Common myeloid progenitor, CD34-positive (primary cell): ENCODE data around the gene DYDC1.

Experiments
- CTCF ChIA-PET: fragments of 350-600 bp; sonication (Branson Sonifier 250); formaldehyde crosslinking; loops from one replicate; lab custom pipeline; 2021; ENCODE audit warnings: antibody characterized with exemption; lab: Charles Lee
- POLR2A ChIA-PET: fragments of 350-600 bp; sonication (Branson Sonifier 250); formaldehyde crosslinking; loops from one replicate; lab custom pipeline; 2021; ENCODE audit warnings: antibody characterized with exemption; lab: Charles Lee
- DNase-seq, 3 donors: peaks; one replicate each; pipeline versions ENCODE4 v3.0.0 to v3.0.0-alpha.2; 2013
- H3K27ac ChIP-seq, 2 experiments: 1 replicate in 1 of 2; 2 replicates in 1 of 2; pipeline ENCODE4 v1.7.0; 2013; ENCODE audit warnings: inconsistent platforms in 2 of 2, low read length in 2 of 2, mild to moderate bottlenecking in 2 of 2, low read depth in 1 of 2, moderate library complexity in 1 of 2; ENCODE audit not compliant: severe bottlenecking in 2 of 2, insufficient read depth in 1 of 2, poor library complexity in 1 of 2
- H3K27me3 ChIP-seq, 5 experiments: replicated peaks in 2 of 5; 1 replicate in 3 of 5; 2 replicates in 2 of 5; pipeline versions ENCODE4 v1.6.1 to v1.7.0; 2013; ENCODE audit warnings: low read length in 4 of 5, mild to moderate bottlenecking in 2 of 5, moderate library complexity in 2 of 5, inconsistent platforms in 1 of 5; ENCODE audit not compliant: insufficient read depth in 5 of 5, control insufficient read depth in 4 of 5
- H3K36me3 ChIP-seq, 4 experiments: 1 replicate in 2 of 4; 2 replicates in 2 of 4; pipeline versions ENCODE4 v1.6.1 to v1.7.0; 2013; ENCODE audit warnings: low read length in 3 of 4, control low read depth in 1 of 4, mild to moderate bottlenecking in 1 of 4; ENCODE audit not compliant: control insufficient read depth in 4 of 4, insufficient read depth in 4 of 4
- H3K4me1 ChIP-seq, 4 experiments: 1 replicate in 3 of 4; 2 replicates in 1 of 4; pipeline versions ENCODE4 v1.6.1 to v1.7.1; 2013; ENCODE audit warnings: low read length in 3 of 4, mild to moderate bottlenecking in 3 of 4, control low read depth in 1 of 4, inconsistent platforms in 1 of 4, moderate library complexity in 1 of 4; ENCODE audit not compliant: control insufficient read depth in 4 of 4, insufficient read depth in 4 of 4; ENCODE audit errors: control extremely low read depth in 1 of 4
- H3K4me3 ChIP-seq, 7 experiments: 1 replicate in 4 of 7; 2 replicates in 3 of 7; pipeline versions ENCODE4 v1.5.1 to v1.7.0; 2013; ENCODE audit warnings: mild to moderate bottlenecking in 7 of 7, low read length in 6 of 7, moderate library complexity in 6 of 7, inconsistent platforms in 2 of 7, low read depth in 2 of 7, control low read depth in 1 of 7; ENCODE audit not compliant: insufficient read depth in 4 of 7, control insufficient read depth in 1 of 7; ENCODE audit errors: extremely low read depth in 1 of 7
- H3K9me3 ChIP-seq, 5 experiments: 1 replicate in 4 of 5; 2 replicates in 1 of 5; pipeline versions ENCODE4 v1.6.1 to v1.7.1; 2013; ENCODE audit warnings: low read length in 4 of 5, mild to moderate bottlenecking in 2 of 5, inconsistent platforms in 1 of 5, low read depth in 1 of 5, moderate library complexity in 1 of 5; ENCODE audit not compliant: control insufficient read depth in 4 of 5, insufficient read depth in 2 of 5; ENCODE audit errors: control extremely low read depth in 1 of 5
- WGBS: methylation state at CpG from one replicate; pipeline ENCODE4 v1.1.5; 2013; ENCODE audit not compliant: insufficient coverage; 5-methylcytosine and 5-hydroxymethylcytosine counted together

Gene DYDC1

DNA sequence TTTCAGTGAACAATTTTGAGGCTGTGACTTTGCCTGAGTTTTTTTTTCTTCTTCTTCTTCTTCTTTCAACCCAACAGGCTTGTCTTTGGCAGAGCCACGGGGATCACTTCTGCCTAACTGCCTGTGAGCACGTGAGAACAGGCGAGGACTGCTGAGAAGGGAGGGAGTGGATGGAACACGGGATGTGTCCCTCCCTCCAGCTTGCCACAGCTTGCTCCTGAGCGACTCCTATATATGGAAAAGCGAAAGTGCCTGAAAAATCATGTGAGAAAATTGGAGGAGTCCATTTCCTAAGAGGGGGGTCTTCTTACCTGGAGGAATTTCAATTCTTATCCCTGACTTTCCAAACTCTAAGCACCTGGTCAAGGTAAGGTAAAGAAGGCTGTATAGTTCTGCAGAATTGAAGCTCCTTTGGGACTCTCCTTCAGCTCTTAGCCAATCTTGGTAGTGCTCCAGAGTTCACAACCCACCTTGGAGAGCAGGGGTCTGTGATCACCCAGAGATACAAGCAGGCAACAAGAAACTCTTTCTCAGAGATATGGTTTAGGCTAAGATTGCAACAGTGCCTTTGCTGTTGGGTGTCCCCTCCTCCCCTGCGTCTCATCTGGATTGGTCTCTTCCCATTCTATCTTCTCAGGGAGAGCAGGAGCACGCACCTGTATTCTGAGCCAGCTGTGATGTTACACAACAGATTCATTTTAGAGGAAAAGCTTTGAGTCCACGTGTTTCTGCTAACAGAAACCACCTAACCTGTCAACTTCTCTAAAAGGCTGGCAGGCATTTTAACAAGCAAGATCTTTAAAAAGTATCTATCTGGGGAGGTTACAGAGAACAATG, 66.9 kb downstream of the DYDC1 start, which contains the start of gene MAT1A:
Gene MAT1A, minus strand, starts transcription at position 208 of the 837 bp plus-strand sequence. CDS start 235 bp downstream, outside the sequence.
- ChIA-PET POLR2A (no interaction called here), CTCF (interaction anchor here (1.7 kb wide), 1 partner anchor 8 kb away, joined by 4 read pairs; no protein-coding TSS in a partner anchor)
- DNase-seq: peak in 2 of 3 donors; percentile 46 to 56
- peaks cover 0 to 6% (median 2%) of the 10 kb centered on the region in 4 experiments for H3K4me1 ChIP-seq
- no peaks in the 10 kb centered on the region for H3K36me3 ChIP-seq
- H3K27ac ChIP-seq: no peak within 1 kb of the TSS
- no peaks in the 10 kb centered on the region for H3K9me3 ChIP-seq
- no peak within 1 kb of the TSS for H3K4me3 ChIP-seq
- peaks cover 0 to 2% (median 0%) of the 10 kb centered on the region in 5 experiments for H3K27me3 ChIP-seq
- 54% methylated on average over 7 of the region's 9 CpGs for WGBS

DNA sequence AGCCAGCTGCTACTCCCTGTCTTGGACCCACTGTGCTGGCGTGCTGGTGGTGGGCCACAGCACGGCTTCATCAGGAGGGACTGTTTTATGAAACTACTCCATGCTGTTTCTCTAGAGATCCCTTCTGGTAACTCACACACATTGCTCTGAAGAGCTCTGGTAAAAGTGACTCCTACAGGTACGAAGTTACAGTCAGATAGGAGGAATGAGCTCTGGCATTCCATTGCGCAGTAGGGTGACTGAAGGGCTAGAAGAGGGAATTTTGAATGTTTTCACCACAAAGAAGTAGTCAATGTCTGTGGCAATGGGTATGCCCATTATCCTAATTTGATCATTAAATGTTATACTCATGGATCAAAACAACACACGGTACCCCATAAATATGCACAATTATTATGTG, 67.7 kb downstream of the DYDC1 start:
- ChIA-PET CTCF (interaction anchor here (1.7 kb wide), 1 partner anchor 8 kb away, joined by 4 read pairs; no protein-coding TSS in a partner anchor), POLR2A (no interaction called here)
- Histone ChIP-seq H3K27me3 (peaks cover 0 to 2% (median 0%) of the 10 kb centered on the region in 5 experiments), H3K27ac (no peak overlapping the region), H3K4me3 (no peak overlapping the region), H3K36me3 (no peaks in the 10 kb centered on the region), H3K9me3 (no peaks in the 10 kb centered on the region), H3K4me1 (peaks cover 0 to 6% (median 2%) of the 10 kb centered on the region in 4 experiments)
- 100% methylated on average over 3 of the region's 5 CpGs for WGBS
- no peak for DNase-seq
